ENCODE results near the gene CHIT1.

DNA sequence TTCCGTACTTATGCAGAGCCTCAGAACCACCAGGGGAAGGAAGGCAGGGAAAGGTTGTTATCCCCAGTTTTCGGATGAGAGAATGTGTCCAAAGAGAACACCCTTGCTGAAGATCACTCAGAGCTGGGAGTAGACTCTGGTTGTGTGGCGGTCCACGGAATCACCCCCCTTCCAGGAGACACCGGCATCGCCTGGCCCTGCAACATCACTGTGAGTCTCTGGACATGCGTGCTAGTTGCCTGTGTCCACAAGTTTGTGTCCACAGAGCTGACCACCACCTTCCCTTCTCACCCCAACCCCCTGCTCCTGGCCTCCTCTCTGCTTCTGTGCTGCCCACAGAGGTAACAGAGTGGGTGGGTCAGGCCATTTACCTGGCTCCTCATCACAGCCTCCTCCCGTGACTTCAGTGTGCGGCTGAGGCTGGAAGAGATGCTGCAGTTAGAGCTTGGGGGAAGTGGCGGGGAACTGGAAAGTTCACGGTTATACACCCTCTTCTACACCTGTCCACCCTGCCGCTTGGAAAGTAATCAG, 61.2 kb downstream of the CHIT1 start:
- TF ChIP-seq EZH2 (IDR thresholded peaks at IDR 0.05; ENCODE audit: low read depth, low read length, severe bottlenecking) (no peak), POLR2A (IDR thresholded peaks at IDR 0.05; ENCODE audit: control extremely low read depth in 1 of 2, low read depth in 2 of 2, low read length in 2 of 2) (no peak), POLR2AphosphoS5 (IDR thresholded peaks at IDR 0.05; ENCODE audit: low read depth, low read length) (no peak), TAF1 (IDR thresholded peaks at IDR 0.05; ENCODE audit: low read depth, low read length) (no peak), NRF1 (IDR thresholded peaks at IDR 0.05; ENCODE audit: low read depth, low read length) (no peak), JUND (IDR thresholded peaks at IDR 0.05; ENCODE audit: low read length) (no peak), GABPA (IDR thresholded peaks at IDR 0.05; ENCODE audit: borderline replicate concordance, insufficient read depth, low read length) (no peak), BCL11A (IDR thresholded peaks at IDR 0.05; ENCODE audit: low read depth in 2 of 2, low read length in 2 of 2) (no peak), CREB1 (IDR thresholded peaks at IDR 0.05) (no peak), SIN3A (conservative IDR thresholded peaks at IDR 0.05 in 1 of 2, IDR thresholded peaks at IDR 0.05 in 1 of 2; ENCODE audit: low read depth in 1 of 2, low read length in 2 of 2) (no peak)
- TF ChIP-seq, protein P1, sequence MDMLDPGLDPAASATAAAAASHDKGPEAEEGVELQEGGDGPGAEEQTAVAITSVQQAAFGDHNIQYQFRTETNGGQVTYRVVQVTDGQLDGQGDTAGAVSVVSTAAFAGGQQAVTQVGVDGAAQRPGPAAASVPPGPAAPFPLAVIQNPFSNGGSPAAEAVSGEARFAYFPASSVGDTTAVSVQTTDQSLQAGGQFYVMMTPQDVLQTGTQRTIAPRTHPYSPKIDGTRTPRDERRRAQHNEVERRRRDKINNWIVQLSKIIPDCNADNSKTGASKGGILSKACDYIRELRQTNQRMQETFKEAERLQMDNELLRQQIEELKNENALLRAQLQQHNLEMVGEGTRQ (IDR thresholded peaks at IDR 0.05; ENCODE audit: low read length): no peak
- TF ChIP-seq, protein P2, sequence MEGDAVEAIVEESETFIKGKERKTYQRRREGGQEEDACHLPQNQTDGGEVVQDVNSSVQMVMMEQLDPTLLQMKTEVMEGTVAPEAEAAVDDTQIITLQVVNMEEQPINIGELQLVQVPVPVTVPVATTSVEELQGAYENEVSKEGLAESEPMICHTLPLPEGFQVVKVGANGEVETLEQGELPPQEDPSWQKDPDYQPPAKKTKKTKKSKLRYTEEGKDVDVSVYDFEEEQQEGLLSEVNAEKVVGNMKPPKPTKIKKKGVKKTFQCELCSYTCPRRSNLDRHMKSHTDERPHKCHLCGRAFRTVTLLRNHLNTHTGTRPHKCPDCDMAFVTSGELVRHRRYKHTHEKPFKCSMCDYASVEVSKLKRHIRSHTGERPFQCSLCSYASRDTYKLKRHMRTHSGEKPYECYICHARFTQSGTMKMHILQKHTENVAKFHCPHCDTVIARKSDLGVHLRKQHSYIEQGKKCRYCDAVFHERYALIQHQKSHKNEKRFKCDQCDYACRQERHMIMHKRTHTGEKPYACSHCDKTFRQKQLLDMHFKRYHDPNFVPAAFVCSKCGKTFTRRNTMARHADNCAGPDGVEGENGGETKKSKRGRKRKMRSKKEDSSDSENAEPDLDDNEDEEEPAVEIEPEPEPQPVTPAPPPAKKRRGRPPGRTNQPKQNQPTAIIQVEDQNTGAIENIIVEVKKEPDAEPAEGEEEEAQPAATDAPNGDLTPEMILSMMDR (IDR thresholded peaks at IDR 0.05; ENCODE audit: control extremely low read depth in 1 of 3, insufficient read depth in 1 of 3, low read depth in 1 of 3, low read length in 3 of 3): no peak

Data from H1 (cell line).